Uterus (tissue), 2 donors: Measurements from ENCODE around the gene ZFR.

ENCODE experiments used
- POLR2A ChIP-seq, 2 donors: fragments of 450-650 bp; IDR thresholded peaks; one replicate each; pipeline ENCODE4 v1.6.1; 2016; ENCODE audit warnings: antibody characterized with exemption in 2 of 2, mild to moderate bottlenecking in 1 of 2, moderate library complexity in 1 of 2
- TF ChIP-seq, protein P1 (sequence below), 4 experiments: fragments of 200-600 bp in 2 of 4; fragments of 450-650 bp in 2 of 4; sonication (generic) in 2 of 4; IDR thresholded peaks; one replicate each; pipeline ENCODE4 v1.5.1; 2016 to 2019; ENCODE audit warnings: antibody characterized with exemption in 4 of 4, mild to moderate bottlenecking in 2 of 4, moderate library complexity in 1 of 4

DNA sequence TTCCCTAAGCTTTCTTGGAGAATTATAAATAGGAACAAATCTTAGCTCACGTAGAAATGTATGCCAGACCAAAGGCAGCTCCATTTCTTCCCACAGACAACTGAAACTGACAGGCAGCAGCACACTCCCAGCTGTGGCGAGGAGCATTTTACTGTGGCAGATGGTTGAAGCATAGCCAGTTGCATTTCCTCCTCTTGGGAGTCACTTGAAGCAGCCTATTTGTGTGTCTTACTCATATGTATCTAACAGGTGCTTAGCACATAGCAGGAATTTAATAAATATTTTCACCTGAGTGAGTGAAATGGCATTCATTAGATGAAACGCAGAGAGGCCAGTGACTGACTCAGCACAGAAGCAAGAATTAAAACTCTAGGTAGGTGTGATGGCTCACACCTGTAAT, 119.5 kb downstream of the ZFR start:
- TF ChIP-seq, protein P1, sequence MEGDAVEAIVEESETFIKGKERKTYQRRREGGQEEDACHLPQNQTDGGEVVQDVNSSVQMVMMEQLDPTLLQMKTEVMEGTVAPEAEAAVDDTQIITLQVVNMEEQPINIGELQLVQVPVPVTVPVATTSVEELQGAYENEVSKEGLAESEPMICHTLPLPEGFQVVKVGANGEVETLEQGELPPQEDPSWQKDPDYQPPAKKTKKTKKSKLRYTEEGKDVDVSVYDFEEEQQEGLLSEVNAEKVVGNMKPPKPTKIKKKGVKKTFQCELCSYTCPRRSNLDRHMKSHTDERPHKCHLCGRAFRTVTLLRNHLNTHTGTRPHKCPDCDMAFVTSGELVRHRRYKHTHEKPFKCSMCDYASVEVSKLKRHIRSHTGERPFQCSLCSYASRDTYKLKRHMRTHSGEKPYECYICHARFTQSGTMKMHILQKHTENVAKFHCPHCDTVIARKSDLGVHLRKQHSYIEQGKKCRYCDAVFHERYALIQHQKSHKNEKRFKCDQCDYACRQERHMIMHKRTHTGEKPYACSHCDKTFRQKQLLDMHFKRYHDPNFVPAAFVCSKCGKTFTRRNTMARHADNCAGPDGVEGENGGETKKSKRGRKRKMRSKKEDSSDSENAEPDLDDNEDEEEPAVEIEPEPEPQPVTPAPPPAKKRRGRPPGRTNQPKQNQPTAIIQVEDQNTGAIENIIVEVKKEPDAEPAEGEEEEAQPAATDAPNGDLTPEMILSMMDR (IDR thresholded peaks at IDR 0.05) = no peak
- TF ChIP-seq POLR2A (IDR thresholded peaks at IDR 0.05) = no peak
